Measurements from ENCODE around the gene LSM2. TPM values are rescaled to one million over a fixed set of nuclear protein-coding genes. Genes with fewer than 3 reads are reported as not detected.

Gene LSM2
- total and polyA plus RNA-seq, 9 of the 15 experiments (the other 6 are each of a cell fraction or from before 2014, with no cell fraction given): 154 to 407 (median 223) TPM

- no peak for TF ChIP-seq RNF219 (CRISPR knock-in tag; IDR thresholded peaks at IDR 0.05)
- TF ChIP-seq PML (IDR thresholded peaks at IDR 0.05; ENCODE audit: low read length): 0 out of 2 replicates have a peak, but pooled peaks have one; percentile 5
- no peak for TF ChIP-seq KLF6 (CRISPR knock-in tag; IDR thresholded peaks at IDR 0.05; ENCODE audit: borderline replicate concordance)
- TF ChIP-seq XRCC4 (IDR thresholded peaks at IDR 0.05; ENCODE audit: extremely low read depth, insufficient read depth, insufficient read length): no peak
- TF ChIP-seq NR1H2 (CRISPR knock-in tag; IDR thresholded peaks at IDR 0.05): no peak
- TF ChIP-seq NFE2 (IDR thresholded peaks at IDR 0.05; ENCODE audit: low read depth): no peak
- TF ChIP-seq ELK1 (CRISPR knock-in tag; IDR thresholded peaks at IDR 0.05): no peak
- TF ChIP-seq MCM2 (IDR thresholded peaks at IDR 0.05; ENCODE audit: low read depth): no peak
- TF ChIP-seq RBM22 (IDR thresholded peaks at IDR 0.05; ENCODE audit: low read depth, low read length, poor library complexity, severe bottlenecking): peak; percentile 30
- TF ChIP-seq MAZ (CRISPR knock-in tag; conservative IDR thresholded peaks at IDR 0.05 in 1 of 2, IDR thresholded peaks at IDR 0.05 in 1 of 2): 0 out of 4 replicates have a peak, but pooled peaks of 1 of the 2 experiments have one; percentile 25
- TF ChIP-seq CLOCK (CRISPR knock-in tag; IDR thresholded peaks at IDR 0.05; ENCODE audit: borderline replicate concordance): no peak
- no peak for TF ChIP-seq BCLAF1 (IDR thresholded peaks at IDR 0.05; ENCODE audit: borderline replicate concordance in 1 of 2, control insufficient read depth in 1 of 2, low read depth in 2 of 2, low read length in 1 of 2)
- TF ChIP-seq KAT7 (CRISPR knock-in tag; IDR thresholded peaks at IDR 0.05; ENCODE audit: borderline replicate concordance): no peak
- no peak for TF ChIP-seq FOXO4 (CRISPR knock-in tag; IDR thresholded peaks at IDR 0.05)
- TF ChIP-seq ZEB2 (IDR thresholded peaks at IDR 0.05): no peak
- no peak for TF ChIP-seq CHD1 (IDR thresholded peaks at IDR 0.05; ENCODE audit: low read length)
Measured at GRCh38 chr6:31782126-31782855, 24.5 kb downstream of the LSM2 start (continued).
